Left lung (tissue), 10 donors: ENCODE data around the gene EDRF1. TPM values are rescaled to one million over a fixed set of nuclear protein-coding genes. Genes with fewer than 3 reads are reported as not detected.

Experiments used
- ATAC-seq: fragments of 200-7000 bp; cut with Tn5 transposase; one replicate; pipeline ENCODE4 v1.9.1; 2020; ENCODE audit warnings: moderate library complexity
- DNase-seq, 4 donors: peaks; one replicate each; pipeline ENCODE4 v3.0.0-alpha.2; 2013 to 2020
- H3K27ac ChIP-seq, 2 donors: fragments of 200-600 bp; sonication (generic) in 1 of 2; one replicate each; pipeline versions ENCODE4 v1.5.0 to v1.8.0; 2020 to 2021
- H3K27me3 ChIP-seq, 2 donors: fragments of 200-600 bp; sonication (generic) in 1 of 2; one replicate each; pipeline versions ENCODE4 v1.5.0 to v1.8.0; 2020 to 2021
- H3K36me3 ChIP-seq, 2 donors: fragments of 200-600 bp; sonication (generic) in 1 of 2; one replicate each; pipeline versions ENCODE4 v1.5.0 to v1.8.0; 2020 to 2021
- H3K4me1 ChIP-seq, 2 donors: fragments of 200-600 bp; one replicate each; pipeline ENCODE4 v1.8.0; 2021
- H3K4me3 ChIP-seq, 2 donors: fragments of 200-600 bp; sonication (generic) in 1 of 2; one replicate each; pipeline versions ENCODE4 v1.5.0 to v1.8.0; 2020 to 2021; ENCODE audit warnings: mild to moderate bottlenecking in 1 of 2
- H3K9me3 ChIP-seq, 2 donors: fragments of 200-600 bp; sonication (generic) in 1 of 2; one replicate each; pipeline versions ENCODE4 v1.5.0 to v1.8.0; 2020 to 2021
- CTCF ChIP-seq, 2 donors: fragments of 200-600 bp; sonication (generic) in 1 of 2; IDR thresholded peaks; one replicate each; pipeline versions ENCODE4 v1.5.0 to v1.8.0; 2021; ENCODE audit warnings: antibody characterized with exemption in 2 of 2
- intact Hi-C, 2 donors: fragments of 100-400 bp; cut with DNase I; formaldehyde crosslinking; loops; one replicate each; pipeline versions ENCODE4 v1.11.2 to v1.14.2; 2022
- polyA plus RNA-seq, 6 donors: library from polyadenylated mRNA; unstranded; fragments of 120-200 nt; gene quantifications; one replicate each; pipeline ENCODE4 v1.2.1, GENCODE V29; 2013; ENCODE audit not compliant: insufficient read length in 6 of 6
- total RNA-seq, 2 donors: library from RNA; stranded (reverse); fragmentation: NEBNext Ultra II Directional; extraction: Animal tissue kit (Norgen Biotek cat#: 25700); gene quantifications; one replicate each; pipeline ENCODE4 v1.2.1, GENCODE V29; 2021
- donor health status: DM: no; HTN: yes; CAD: no.
- donor health status: DM: no; HTN: no; CAD: no.

The EDRF1 gene
- total and polyA plus RNA-seq, 8 donors, result 19.9 to 70.1 (median 59.7) TPM

- intact Hi-C loops, result no loop called here
- H3K27me3 ChIP-seq, result no peaks in the 10 kb centered on the region
- no peak overlapping the region for H3K27ac ChIP-seq
- no peaks in the 10 kb centered on the region for H3K4me1 ChIP-seq
- no peak for DNase-seq
- no peaks in the 10 kb centered on the region for H3K9me3 ChIP-seq
- no peak overlapping the region for H3K4me3 ChIP-seq
- no peak for ATAC-seq
- TF ChIP-seq CTCF (IDR thresholded peaks at IDR 0.05), result no peak
- H3K36me3 ChIP-seq, result peaks cover 0 to 78% of the 10 kb centered on the region in 2 donors
Observed at GRCh38 chr10:125802739-125803138, 83.2 kb downstream of the EDRF1 start.

- Histone ChIP-seq H3K4me1 (no peaks in the 10 kb centered on the region), H3K4me3 (no peak overlapping the region), H3K9me3 (no peaks in the 10 kb centered on the region), H3K27me3 (no peaks in the 10 kb centered on the region), H3K36me3 (peaks cover 0 to 83% of the 10 kb centered on the region in 2 donors), H3K27ac (no peak overlapping the region)
- DNase-seq (peak in 1 of 4 donors; percentile 16), ATAC-seq (peak; percentile 87)
- intact Hi-C loops, result no loop called here
- TF ChIP-seq CTCF (IDR thresholded peaks at IDR 0.05), result no peak
Observed at GRCh38 chr10:125808047-125808446, 88.5 kb downstream of the EDRF1 start.

- H3K27me3 ChIP-seq, result no peaks in the 10 kb centered on the region
- DNase-seq, result no peak
Observed at GRCh38 chr10:125811251-125811650, 91.7 kb downstream of the EDRF1 start.

GRCh38 chr10:125812128-125812750, 92.7 kb downstream of the EDRF1 start:
- Histone ChIP-seq H3K27me3 (no peaks in the 10 kb centered on the region), H3K4me1 (no peaks in the 10 kb centered on the region), H3K27ac (no peak overlapping the region), H3K9me3 (no peaks in the 10 kb centered on the region), H3K36me3 (peaks cover 0 to 67% of the 10 kb centered on the region in 2 donors), H3K4me3 (no peak overlapping the region)
- peak in 2 of 4 donors; percentile 22 to 53 for DNase-seq
- no peak for ATAC-seq
- no peak for TF ChIP-seq CTCF (IDR thresholded peaks at IDR 0.05)
- intact Hi-C loops, result no loop called here

More at GRCh38 chr10:125811251-125811650, 91.7 kb downstream of the EDRF1 start:
- peaks cover 0 to 77% of the 10 kb centered on the region in 2 donors for H3K36me3 ChIP-seq
- intact Hi-C loops, result no loop called here
- no peak for ATAC-seq
- H3K9me3 ChIP-seq, result no peaks in the 10 kb centered on the region
- H3K4me3 ChIP-seq, result no peak overlapping the region
- no peak for TF ChIP-seq CTCF (IDR thresholded peaks at IDR 0.05)
- H3K4me1 ChIP-seq, result no peaks in the 10 kb centered on the region
- H3K27ac ChIP-seq, result no peak overlapping the region

Other genes starting within 250 kb of the EDRF1 start
- under 1 TPM in 1 of 2 donors, not detected in 1; 0.26 TPM for gene TEX36, start 36.5 kb upstream of the EDRF1 start, total RNA-seq
- gene TEX36, start 36.5 kb upstream of the EDRF1 start, polyA plus RNA-seq, result not detected
- gene MMP21, start 56.1 kb downstream of the EDRF1 start, total RNA-seq, result under 1 TPM; 0.13 to 0.32 TPM
- gene MMP21, start 56.1 kb downstream of the EDRF1 start, polyA plus RNA-seq, result 1 to 10 TPM in 2 of 6 donors, under 1 TPM in 4; 0.49 to 1.2 (median 0.92) TPM
- 10 to 100 TPM; 42.0 to 45.3 TPM for gene UROS, start 103.5 kb downstream of the EDRF1 start, total RNA-seq
- gene UROS, start 103.5 kb downstream of the EDRF1 start, polyA plus RNA-seq, result 10 to 100 TPM; 60.5 to 73.0 (median 68.9) TPM
- gene BCCIP, start 103.8 kb downstream of the EDRF1 start, total RNA-seq, result 10 to 100 TPM; 39.4 to 52.9 TPM
- 10 to 100 TPM; 74.7 to 86.2 (median 78.4) TPM for gene BCCIP, start 103.8 kb downstream of the EDRF1 start, polyA plus RNA-seq
- 10 to 100 TPM; 31.0 to 32.0 TPM for gene DHX32, start 161.6 kb downstream of the EDRF1 start, total RNA-seq
- 10 to 100 TPM; 26.2 to 28.0 (median 27.4) TPM for gene DHX32, start 161.6 kb downstream of the EDRF1 start, polyA plus RNA-seq
- 1 to 10 TPM; 4.3 to 4.4 TPM for gene FANK1, start 176.9 kb downstream of the EDRF1 start, total RNA-seq
- 10 to 100 TPM in 2 of 6 donors, 1 to 10 TPM in 4; 7.1 to 12.1 (median 9.1) TPM for gene FANK1, start 176.9 kb downstream of the EDRF1 start, polyA plus RNA-seq